Measurements from ENCODE around the gene CRYBG1.
A peak's percentile ranks its signal among the peaks of the same experiment; 100 is the strongest.

Gene CRYBG1

GRCh38 chr6:106434530-106434929 is 74.0 kb downstream of the CRYBG1 start:
- no peak for TF ChIP-seq MYC (IDR thresholded peaks at IDR 0.05; ENCODE audit: low read depth, low read length)
- H3K4me3 ChIP-seq (ENCODE audit: low read depth, low read length) = no peak overlapping the region
- DNase-seq (ENCODE audit: low read depth) = no peak

DNA sequence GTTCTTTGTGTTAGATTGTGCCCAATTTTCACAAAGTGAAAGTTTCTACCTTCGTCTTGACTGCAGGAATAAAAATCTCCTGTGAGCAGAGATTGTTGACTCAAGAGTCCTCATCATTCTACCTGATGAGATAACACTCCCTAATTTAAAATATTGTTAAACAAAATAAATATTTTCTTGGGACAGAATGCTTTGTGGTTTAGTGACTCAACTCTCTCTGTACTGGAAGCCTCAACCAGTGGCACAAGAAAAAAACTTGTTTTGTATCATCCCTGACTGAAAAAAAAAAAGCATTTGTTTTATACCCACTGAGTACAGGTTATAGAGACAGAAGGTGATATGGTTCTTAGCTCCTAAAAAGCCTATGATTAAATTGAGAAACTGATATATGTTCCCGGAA is 78.9 kb downstream of the CRYBG1 start:
- TF ChIP-seq, protein P1, sequence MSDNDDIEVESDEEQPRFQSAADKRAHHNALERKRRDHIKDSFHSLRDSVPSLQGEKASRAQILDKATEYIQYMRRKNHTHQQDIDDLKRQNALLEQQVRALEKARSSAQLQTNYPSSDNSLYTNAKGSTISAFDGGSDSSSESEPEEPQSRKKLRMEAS (IDR thresholded peaks at IDR 0.05; ENCODE audit: low read depth, low read length) = no peak
- TF ChIP-seq POLR2A (IDR thresholded peaks at IDR 0.05; ENCODE audit: extremely low read depth, insufficient read length) (no peak), MYC (IDR thresholded peaks at IDR 0.05; ENCODE audit: low read depth, low read length) (no peak)
- TF ChIP-seq, protein P2, sequence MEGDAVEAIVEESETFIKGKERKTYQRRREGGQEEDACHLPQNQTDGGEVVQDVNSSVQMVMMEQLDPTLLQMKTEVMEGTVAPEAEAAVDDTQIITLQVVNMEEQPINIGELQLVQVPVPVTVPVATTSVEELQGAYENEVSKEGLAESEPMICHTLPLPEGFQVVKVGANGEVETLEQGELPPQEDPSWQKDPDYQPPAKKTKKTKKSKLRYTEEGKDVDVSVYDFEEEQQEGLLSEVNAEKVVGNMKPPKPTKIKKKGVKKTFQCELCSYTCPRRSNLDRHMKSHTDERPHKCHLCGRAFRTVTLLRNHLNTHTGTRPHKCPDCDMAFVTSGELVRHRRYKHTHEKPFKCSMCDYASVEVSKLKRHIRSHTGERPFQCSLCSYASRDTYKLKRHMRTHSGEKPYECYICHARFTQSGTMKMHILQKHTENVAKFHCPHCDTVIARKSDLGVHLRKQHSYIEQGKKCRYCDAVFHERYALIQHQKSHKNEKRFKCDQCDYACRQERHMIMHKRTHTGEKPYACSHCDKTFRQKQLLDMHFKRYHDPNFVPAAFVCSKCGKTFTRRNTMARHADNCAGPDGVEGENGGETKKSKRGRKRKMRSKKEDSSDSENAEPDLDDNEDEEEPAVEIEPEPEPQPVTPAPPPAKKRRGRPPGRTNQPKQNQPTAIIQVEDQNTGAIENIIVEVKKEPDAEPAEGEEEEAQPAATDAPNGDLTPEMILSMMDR (IDR thresholded peaks at IDR 0.05; ENCODE audit: low read depth, low read length) = no peak
- H3K4me3 ChIP-seq (ENCODE audit: low read depth, low read length) = no peak overlapping the region
- DNase-seq (ENCODE audit: low read depth) = no peak

- DNase-seq (ENCODE audit: low read depth) = no peak
- H3K4me3 ChIP-seq (ENCODE audit: low read depth, low read length) = no peak overlapping the region
- no peak for TF ChIP-seq POLR2A (IDR thresholded peaks at IDR 0.05; ENCODE audit: extremely low read depth, insufficient read length)
- TF ChIP-seq, protein P1 (IDR thresholded peaks at IDR 0.05; ENCODE audit: low read depth, low read length) = no peak
- no peak for TF ChIP-seq MYC (IDR thresholded peaks at IDR 0.05; ENCODE audit: low read depth, low read length)
- TF ChIP-seq, protein P2 (IDR thresholded peaks at IDR 0.05; ENCODE audit: low read depth, low read length) = no peak
Observed at GRCh38 chr6:106440546-106440945, 80.0 kb downstream of the CRYBG1 start.

DNA sequence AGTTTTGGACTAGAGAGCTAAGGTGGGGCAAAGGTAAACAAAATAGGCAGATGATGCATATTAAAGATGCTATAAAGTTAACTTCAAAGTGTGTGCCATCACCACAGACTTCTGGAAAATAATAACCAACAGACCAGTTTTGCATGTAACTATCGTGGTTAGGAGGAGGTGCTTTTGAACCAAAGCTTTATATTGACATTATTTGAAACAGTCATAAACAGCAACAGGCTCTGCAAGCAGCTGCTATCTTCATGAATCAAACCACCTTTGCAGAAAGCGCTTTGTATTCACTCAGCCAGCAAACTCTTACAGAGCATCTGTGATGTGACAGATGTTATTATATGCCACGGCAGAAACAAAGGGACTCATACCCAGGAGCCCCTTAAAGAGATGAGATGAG is 81.9 kb downstream of the CRYBG1 start:
- TF ChIP-seq MYC (IDR thresholded peaks at IDR 0.05; ENCODE audit: low read depth, low read length) (no peak), POLR2A (IDR thresholded peaks at IDR 0.05; ENCODE audit: extremely low read depth, insufficient read length) (no peak)
- TF ChIP-seq, protein P2 (IDR thresholded peaks at IDR 0.05; ENCODE audit: low read depth, low read length) = no peak
- DNase-seq (ENCODE audit: low read depth) = no peak
- H3K4me3 ChIP-seq (ENCODE audit: low read depth, low read length) = no peak overlapping the region

DNA sequence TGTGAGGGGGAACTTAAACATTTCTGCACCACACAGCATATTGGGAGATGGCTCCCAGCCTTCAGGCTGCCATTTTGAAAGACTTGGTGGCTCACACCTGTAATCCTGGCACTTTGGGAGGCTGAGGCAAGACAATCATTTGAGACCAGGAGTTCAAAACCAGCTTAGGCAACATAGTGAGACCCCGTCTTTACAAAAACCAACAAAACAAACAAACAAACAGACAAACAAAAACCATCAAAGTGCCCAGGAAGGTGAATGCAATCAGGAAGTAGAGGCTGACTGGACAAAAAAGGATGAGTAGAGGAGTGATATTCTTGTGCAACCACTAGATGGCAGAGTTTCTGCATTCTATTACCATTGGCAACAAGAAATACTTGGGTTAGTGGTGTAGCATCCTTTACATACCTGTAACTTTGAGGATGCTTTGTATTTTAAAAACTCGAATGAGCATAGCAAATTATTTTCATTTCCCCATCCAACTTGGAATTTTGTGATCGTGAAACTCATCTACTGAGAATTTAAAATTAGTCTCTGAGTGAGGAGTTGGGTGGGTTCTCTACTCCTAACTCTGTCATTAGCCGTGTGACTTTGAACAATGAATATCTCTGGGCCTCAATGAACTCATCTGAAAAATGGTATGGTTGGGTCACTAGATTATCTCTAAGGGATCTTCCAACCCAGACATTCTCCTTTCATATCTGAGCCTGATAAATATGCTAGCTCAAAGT is 84.4 kb downstream of the CRYBG1 start:
- H3K4me3 ChIP-seq (ENCODE audit: low read depth, low read length) = no peak overlapping the region
- TF ChIP-seq, protein P2 (IDR thresholded peaks at IDR 0.05; ENCODE audit: low read depth, low read length) = peak; percentile 55
- TF ChIP-seq, protein P1 (IDR thresholded peaks at IDR 0.05; ENCODE audit: low read depth, low read length) = no peak
- DNase-seq (ENCODE audit: low read depth) = peak; percentile 81

DNA sequence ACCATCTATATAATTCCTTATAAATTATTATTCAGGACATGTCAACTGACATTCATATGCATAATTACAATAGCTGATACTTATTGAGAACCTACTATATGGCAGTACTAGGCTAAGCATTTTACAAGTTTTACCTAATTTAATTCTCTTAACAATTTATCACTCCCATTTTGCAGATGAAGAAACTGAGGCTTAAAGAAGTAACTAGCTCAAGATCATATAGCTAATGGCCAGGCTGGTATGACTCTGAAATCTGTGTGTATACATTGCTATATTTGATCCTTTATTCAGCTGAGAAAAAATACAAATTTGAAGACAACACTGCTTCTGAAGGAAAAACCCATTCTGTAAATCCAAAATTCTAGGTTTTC is 85.0 kb downstream of the CRYBG1 start:
- H3K4me3 ChIP-seq (ENCODE audit: low read depth, low read length) = no peak overlapping the region
- TF ChIP-seq MYC (IDR thresholded peaks at IDR 0.05; ENCODE audit: low read depth, low read length) (no peak), POLR2A (IDR thresholded peaks at IDR 0.05; ENCODE audit: extremely low read depth, insufficient read length) (no peak)
- TF ChIP-seq, protein P2 (IDR thresholded peaks at IDR 0.05; ENCODE audit: low read depth, low read length) = no peak
- TF ChIP-seq, protein P1 (IDR thresholded peaks at IDR 0.05; ENCODE audit: low read depth, low read length) = no peak
- no peak for DNase-seq (ENCODE audit: low read depth)
